Sigmoid colon (tissue), 4 donors: ENCODE results near the gene RGS18.

ENCODE experiments used
- EP300 ChIP-seq, 4 donors: sonication (generic); formaldehyde crosslinking; IDR thresholded peaks; one replicate each; pipeline ENCODE4 v1.6.1; 2017; ENCODE audit warnings: antibody characterized with exemption in 4 of 4
- POLR2A ChIP-seq, 2 donors: fragments of 450-650 bp; IDR thresholded peaks; one replicate each; pipeline ENCODE4 v1.6.1; 2016; ENCODE audit warnings: antibody characterized with exemption in 2 of 2, mild to moderate bottlenecking in 2 of 2, moderate library complexity in 2 of 2
- POLR2AphosphoS5 ChIP-seq, 4 donors: sonication (generic); formaldehyde crosslinking; IDR thresholded peaks; one replicate each; pipeline ENCODE4 v1.6.1; 2017; ENCODE audit warnings: antibody characterized with exemption in 4 of 4
- TF ChIP-seq, protein P1 (sequence below), 4 experiments: fragments of 450-650 bp in 3 of 4; fragments of 200-600 bp in 1 of 4; IDR thresholded peaks; one replicate each; pipeline ENCODE4 v1.5.1; 2016 to 2019; ENCODE audit warnings: antibody characterized with exemption in 4 of 4, mild to moderate bottlenecking in 3 of 4, moderate library complexity in 2 of 4

DNA sequence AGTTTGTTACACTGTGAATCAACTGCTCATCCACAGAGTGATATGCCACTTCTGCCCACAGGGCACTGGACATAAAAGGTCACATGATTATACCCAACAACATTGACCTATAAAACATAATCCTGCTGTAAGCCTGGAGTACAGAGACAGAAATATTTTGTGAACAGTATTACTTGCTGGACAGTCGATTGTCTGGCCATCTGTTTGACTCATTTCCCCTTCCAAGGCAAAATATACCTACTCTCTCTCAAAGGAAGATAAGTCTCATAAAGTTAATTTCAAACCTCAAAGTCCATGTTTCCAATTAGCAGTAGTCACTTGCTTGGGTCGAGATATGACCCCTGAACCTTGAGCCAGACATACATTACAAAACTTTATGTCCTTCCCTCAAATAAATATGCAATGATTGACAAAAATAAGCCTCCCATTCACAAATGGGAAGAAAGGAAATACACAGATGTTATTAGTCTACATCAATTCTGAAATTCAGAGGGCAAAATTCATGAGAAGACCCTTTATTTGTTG is 39.3 kb upstream of the RGS18 start:
- TF ChIP-seq, protein P1, sequence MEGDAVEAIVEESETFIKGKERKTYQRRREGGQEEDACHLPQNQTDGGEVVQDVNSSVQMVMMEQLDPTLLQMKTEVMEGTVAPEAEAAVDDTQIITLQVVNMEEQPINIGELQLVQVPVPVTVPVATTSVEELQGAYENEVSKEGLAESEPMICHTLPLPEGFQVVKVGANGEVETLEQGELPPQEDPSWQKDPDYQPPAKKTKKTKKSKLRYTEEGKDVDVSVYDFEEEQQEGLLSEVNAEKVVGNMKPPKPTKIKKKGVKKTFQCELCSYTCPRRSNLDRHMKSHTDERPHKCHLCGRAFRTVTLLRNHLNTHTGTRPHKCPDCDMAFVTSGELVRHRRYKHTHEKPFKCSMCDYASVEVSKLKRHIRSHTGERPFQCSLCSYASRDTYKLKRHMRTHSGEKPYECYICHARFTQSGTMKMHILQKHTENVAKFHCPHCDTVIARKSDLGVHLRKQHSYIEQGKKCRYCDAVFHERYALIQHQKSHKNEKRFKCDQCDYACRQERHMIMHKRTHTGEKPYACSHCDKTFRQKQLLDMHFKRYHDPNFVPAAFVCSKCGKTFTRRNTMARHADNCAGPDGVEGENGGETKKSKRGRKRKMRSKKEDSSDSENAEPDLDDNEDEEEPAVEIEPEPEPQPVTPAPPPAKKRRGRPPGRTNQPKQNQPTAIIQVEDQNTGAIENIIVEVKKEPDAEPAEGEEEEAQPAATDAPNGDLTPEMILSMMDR (IDR thresholded peaks at IDR 0.05) = no peak
- TF ChIP-seq POLR2A (IDR thresholded peaks at IDR 0.05) = no peak
- TF ChIP-seq EP300 (IDR thresholded peaks at IDR 0.05) = no peak
- TF ChIP-seq POLR2AphosphoS5 (IDR thresholded peaks at IDR 0.05) = no peak
